ENCODE measurements around the gene MRPL41.

DNA sequence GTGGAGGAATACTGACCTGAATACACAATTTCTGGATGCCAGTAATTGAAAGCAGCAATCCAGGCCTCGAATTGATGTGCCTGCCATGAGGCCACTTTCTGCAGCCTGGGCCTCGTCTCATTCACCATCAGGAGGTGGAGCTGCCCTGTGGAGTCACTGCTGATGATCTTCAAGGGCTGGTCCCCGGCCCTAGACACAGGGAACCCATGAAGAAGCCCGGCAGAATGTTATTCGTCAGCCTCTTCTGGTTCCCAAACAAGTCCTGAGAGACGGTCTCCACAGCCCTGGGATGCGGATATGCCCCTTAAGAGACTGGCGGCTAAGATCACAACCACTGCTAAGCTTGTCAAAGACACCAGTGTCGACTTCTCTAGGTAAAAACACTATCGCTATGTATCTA lies 22.5 kb downstream of the MRPL41 start:
- no peak for TF ChIP-seq EZH2 (IDR thresholded peaks at IDR 0.05; ENCODE audit: insufficient read depth, poor library complexity, severe bottlenecking)
- TF ChIP-seq EZH2phosphoT487 (IDR thresholded peaks at IDR 0.05; ENCODE audit: insufficient read depth, low read depth): no peak

Measured in GM23248 (cell line).